ENCODE data around the gene ATP1B3.
"Not testable (repeated sequence)": the region's sequence is repeated elsewhere in the genome, so short reads cannot be mapped to it uniquely, and the experiment has no call there.

ATP1B3 gene

GRCh38 chr3:141945726-141946485 is 69.5 kb downstream of the ATP1B3 start:
- no peak for DNase-seq (ENCODE audit: low spot score)

- DNase-seq (ENCODE audit: low spot score): no peak
These were observed 73.0 kb downstream of the ATP1B3 start for GRCh38 chr3:141949399-141949798.

- DNase-seq (ENCODE audit: low spot score): no peak
These were observed 73.5 kb downstream of the ATP1B3 start for GRCh38 chr3:141949972-141950371.

GRCh38 chr3:141950572-141951493 is 74.4 kb downstream of the ATP1B3 start:
- DNase-seq (ENCODE audit: low spot score): no peak

GRCh38 chr3:141952611-141953010 is 76.2 kb downstream of the ATP1B3 start:
- no peak for DNase-seq (ENCODE audit: low spot score)

DNA sequence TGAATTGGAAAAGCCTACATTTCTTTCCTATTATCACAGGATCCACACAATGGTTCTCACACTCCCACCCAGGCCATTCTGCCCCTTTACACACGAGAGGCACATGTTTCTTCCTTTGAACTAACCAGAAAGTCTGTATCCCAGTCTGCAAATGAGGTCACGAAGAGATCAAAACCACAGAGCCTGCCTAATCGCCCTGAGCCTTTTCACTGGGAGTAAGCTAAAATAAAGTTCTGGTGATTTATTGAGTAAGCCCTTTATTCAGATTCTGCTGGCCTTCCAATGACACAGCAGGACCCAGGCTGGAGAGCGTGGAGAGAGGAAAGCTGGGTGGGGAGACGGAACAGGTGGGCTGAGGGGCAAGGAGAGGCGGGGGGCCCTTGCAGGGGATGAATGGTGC is 78.7 kb downstream of the ATP1B3 start:
- DNase-seq (ENCODE audit: low spot score): no peak

DNA sequence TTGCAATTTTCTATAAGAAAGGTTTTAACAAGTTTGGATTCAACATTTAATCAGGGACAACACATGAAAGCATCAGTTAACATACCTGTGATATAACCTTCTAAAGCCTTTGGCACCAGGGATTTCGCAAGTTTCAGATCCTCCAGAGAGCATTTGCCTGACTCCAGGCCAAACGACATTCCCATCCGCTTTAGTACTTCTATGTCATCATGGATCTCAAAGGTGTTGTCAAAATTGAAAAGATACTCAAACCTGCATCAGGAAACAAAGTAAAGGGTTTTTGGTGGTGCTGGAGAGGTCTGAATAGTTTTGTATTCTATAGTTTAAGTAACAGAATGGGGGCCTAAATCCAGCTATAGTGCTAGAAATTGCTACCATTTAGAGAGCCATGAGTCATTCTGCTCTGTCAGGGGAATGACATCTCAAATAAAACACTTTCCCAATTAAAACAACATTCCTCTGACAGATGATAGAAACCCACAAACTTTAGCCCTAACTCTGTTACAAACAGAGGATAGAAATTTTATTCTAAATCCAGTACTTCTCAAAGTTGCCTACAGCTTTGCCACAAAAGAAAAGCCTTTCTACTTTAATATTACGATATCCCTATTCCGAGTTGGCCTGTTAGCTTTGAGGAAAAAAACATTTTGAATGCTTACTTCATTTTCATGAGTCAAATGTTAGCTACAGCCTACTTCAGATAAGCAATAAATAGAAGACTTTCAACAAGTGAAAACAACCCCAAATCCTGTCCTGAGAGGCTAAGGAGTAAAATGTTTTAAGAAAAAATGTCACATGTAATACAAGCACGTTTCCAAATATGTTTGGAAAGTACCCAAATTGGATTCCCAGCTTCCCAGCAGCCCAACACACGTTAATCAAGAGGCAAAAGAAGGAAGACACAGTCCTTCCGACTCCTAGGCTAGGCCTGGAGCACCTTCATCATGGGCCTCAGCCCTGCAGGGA is 83.4 kb downstream of the ATP1B3 start:
- no peak for DNase-seq (ENCODE audit: low spot score)

DNA sequence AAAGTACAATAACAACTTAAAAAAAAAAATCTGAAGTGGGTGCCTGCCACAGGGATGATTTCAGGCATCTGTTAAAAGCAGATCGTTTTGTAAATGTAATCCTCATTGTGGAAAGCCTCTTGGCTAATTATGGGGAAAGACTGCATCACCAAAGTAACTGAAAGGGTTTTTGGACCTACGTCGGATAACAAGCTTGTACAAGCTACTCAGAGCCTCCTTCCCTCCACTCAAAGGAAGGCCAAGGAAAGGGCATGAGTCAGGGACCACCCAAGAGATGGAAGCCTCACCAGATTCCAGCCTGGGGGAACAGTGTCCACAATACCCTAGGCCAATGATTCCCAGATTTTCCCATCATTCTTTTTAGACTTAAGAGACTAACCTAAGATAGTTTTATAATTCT is 84.3 kb downstream of the ATP1B3 start:
- DNase-seq (ENCODE audit: low spot score): no peak

DNA sequence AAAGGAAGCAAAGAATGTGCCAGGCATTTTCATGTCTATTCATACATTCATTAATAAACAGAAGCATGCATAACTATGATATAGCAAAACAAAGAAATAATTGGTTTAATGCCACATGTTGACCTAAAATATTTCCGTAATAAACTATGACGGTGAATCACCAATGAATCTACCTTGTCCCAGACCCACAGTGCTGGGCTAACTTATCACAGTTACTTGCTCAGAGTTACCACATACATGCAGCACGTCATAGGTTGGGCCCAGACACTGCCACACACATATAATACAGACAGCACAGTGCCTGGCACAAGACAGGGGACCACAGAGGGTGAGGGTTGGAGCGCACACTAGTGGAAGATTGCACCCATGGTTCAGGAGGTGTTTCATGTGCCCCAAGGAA is 86.9 kb downstream of the ATP1B3 start:
- no peak for DNase-seq (ENCODE audit: low spot score)

- DNase-seq (ENCODE audit: low spot score): no peak
These were observed 89.0 kb downstream of the ATP1B3 start for GRCh38 chr3:141965471-141965870.

DNA sequence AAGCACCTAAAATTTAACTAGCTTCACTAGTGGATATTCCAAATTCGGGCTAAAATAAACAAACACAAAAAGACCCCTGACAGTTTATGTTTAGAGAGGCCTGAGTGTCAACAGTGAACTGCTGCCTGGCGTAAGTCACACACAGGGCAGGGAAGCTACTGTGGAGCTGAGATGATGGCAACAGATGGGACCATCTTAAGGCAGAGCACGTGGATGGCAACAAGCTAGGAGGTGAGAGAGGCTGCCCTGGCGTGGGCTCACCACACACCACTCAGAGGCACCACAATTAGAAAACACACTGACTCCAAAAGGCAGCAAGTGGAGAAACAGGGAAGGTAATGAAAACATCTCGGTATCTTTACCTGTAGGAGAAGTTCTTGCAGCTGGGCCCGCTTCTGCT is 93.3 kb downstream of the ATP1B3 start:
- no peak for DNase-seq (ENCODE audit: low spot score)

DNA sequence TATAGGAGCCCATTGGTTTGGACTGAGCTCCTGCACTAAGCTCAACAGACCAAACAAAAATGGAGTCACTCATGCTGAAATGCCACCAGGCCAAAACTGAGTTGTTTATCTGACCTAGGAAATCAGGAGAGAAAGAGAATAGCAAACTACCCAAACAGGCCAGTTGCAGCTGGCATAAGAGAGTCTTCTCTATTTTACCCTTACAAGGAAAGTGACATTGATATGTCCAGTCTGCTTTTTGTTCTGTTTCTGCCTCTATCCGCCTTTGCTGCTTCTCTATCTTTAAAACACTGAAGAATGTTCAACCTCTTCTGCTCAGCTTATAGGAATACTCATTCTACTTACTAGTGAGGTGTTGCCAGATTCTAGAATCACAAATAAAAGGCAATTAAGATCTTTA is 95.1 kb downstream of the ATP1B3 start:
- no peak for DNase-seq (ENCODE audit: low spot score)

DNA sequence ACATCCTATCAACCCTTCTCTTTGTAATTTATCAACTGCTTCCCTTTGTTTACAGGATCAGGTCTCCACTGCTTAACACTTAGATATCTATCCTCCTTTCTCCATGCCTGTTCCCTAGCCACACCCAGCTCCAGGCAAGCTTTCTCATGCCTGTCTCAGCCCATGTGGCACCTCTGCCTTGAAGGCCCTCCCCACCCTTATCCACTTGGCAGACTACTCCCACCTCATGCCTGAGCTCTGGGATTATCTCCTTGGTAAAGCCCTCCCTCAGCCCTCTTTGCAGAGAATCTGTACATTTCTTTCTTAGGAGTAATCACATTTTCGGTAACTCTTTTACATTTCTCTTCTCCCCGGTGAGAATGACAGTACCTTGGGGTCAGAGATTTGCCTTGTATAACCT is 96.0 kb downstream of the ATP1B3 start:
- DNase-seq (ENCODE audit: low spot score): no peak

DNA sequence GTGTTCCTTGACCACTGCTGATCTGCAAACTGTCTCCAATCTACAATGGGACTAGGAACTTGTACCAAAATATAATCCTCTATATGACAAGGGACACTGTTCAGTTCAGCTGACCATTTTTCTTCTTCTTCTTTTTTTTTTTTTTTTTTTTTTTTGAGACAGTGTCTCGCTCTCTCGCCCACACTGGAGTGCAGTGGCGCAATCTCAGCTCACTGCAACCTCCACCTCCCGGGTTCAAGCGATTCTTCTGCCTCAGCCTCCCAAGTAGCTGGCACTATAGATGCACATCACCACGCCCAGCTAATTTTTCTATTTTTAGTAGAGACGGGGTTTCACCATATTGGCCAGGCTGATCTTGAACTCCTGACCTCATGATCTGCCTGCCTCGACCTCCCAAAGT is 98.3 kb downstream of the ATP1B3 start:
- DNase-seq (ENCODE audit: low spot score): not testable (repeated sequence)
